Naive thymus-derived CD4-positive, alpha-beta T cell (primary cell): ENCODE results near the gene HIVEP3. TPM values are rescaled to one million over a fixed set of nuclear protein-coding genes. Genes with fewer than 3 reads are reported as not detected.

Source experiments
- ATAC-seq: fragments of 150-1000 bp; cut with Tn5 transposase; 2 replicates; pipeline ENCODE4 v1.10.0; 2021; ENCODE audit warnings: mild to moderate bottlenecking, moderate library complexity
- CTCF ChIA-PET: fragments of 350-600 bp; sonication (Branson Sonifier 250); formaldehyde crosslinking; loops from one replicate; lab custom pipeline; 2021; ENCODE audit warnings: antibody characterized with exemption; lab: Charles Lee
- POLR2A ChIA-PET: fragments of 350-600 bp; sonication (Branson Sonifier 250); formaldehyde crosslinking; loops from one replicate; lab custom pipeline; 2021; ENCODE audit warnings: antibody characterized with exemption, inconsistent platforms; lab: Charles Lee
- DNase-seq, 9 donors: peaks; one replicate each; pipeline versions ENCODE4 v3.0.0 to v3.0.0-alpha.2; 2020 to 2022; ENCODE audit warnings: mixed read lengths in 1 of 9
- H3K27ac ChIP-seq: one replicate; pipeline ENCODE4 v1.7.0; 2013; ENCODE audit warnings: mild to moderate bottlenecking, low read depth, low read length, moderate library complexity
- H3K27me3 ChIP-seq, 2 donors: one replicate each; pipeline ENCODE4 v1.7.0; 2013; ENCODE audit warnings: low read length in 2 of 2, mild to moderate bottlenecking in 2 of 2, moderate library complexity in 2 of 2; ENCODE audit not compliant: control insufficient read depth in 2 of 2, insufficient read depth in 2 of 2
- H3K36me3 ChIP-seq, 3 experiments: 1 replicate in 2 of 3; 2 replicates in 1 of 3; pipeline ENCODE4 v1.7.0; 2013; ENCODE audit warnings: low read length in 3 of 3, mild to moderate bottlenecking in 3 of 3, moderate library complexity in 1 of 3; ENCODE audit not compliant: insufficient read depth in 3 of 3, control insufficient read depth in 2 of 3
- H3K4me1 ChIP-seq, 2 donors: one replicate each; pipeline ENCODE4 v1.7.0; 2013; ENCODE audit warnings: low read length in 2 of 2, mild to moderate bottlenecking in 2 of 2, moderate library complexity in 1 of 2; ENCODE audit not compliant: control insufficient read depth in 2 of 2, insufficient read depth in 2 of 2
- H3K4me3 ChIP-seq: 2 replicates; pipeline ENCODE4 v1.7.0; 2013; ENCODE audit warnings: mild to moderate bottlenecking, low read length
- H3K9me3 ChIP-seq, 3 experiments: 1 replicate in 2 of 3; 2 replicates in 1 of 3; pipeline ENCODE4 v1.7.0; 2013; ENCODE audit warnings: low read length in 3 of 3; ENCODE audit not compliant: control insufficient read depth in 2 of 3
- H3K27ac Mint-ChIP-seq, 9 donors: one replicate each; pipeline ENCODE4 v1.8.0; 2020 to 2022; ENCODE audit warnings: mixed read lengths in 9 of 9, mild to moderate bottlenecking in 8 of 9, moderate library complexity in 5 of 9, inconsistent platforms in 2 of 9
- H3K27me3 Mint-ChIP-seq, 5 donors: one replicate each; pipeline ENCODE4 v1.8.0; 2021 to 2022; ENCODE audit warnings: mixed read lengths in 5 of 5, mild to moderate bottlenecking in 1 of 5
- H3K36me3 Mint-ChIP-seq, 5 donors: one replicate each; pipeline ENCODE4 v1.8.0; 2020 to 2022; ENCODE audit warnings: mixed read lengths in 5 of 5, mild to moderate bottlenecking in 3 of 5, inconsistent platforms in 1 of 5
- H3K4me1 Mint-ChIP-seq, 7 donors: one replicate each; pipeline ENCODE4 v1.8.0; 2020 to 2022; ENCODE audit warnings: mixed read lengths in 7 of 7, mild to moderate bottlenecking in 3 of 7, inconsistent platforms in 1 of 7
- H3K4me3 Mint-ChIP-seq, 10 donors: one replicate each; pipeline ENCODE4 v1.8.0; 2020 to 2022; ENCODE audit warnings: mild to moderate bottlenecking in 10 of 10, mixed read lengths in 10 of 10, moderate library complexity in 6 of 10, inconsistent platforms in 2 of 10
- H3K9me3 Mint-ChIP-seq, 11 donors: one replicate each; pipeline ENCODE4 v1.8.0; 2020 to 2022; ENCODE audit warnings: mixed read lengths in 11 of 11, mild to moderate bottlenecking in 4 of 11, inconsistent platforms in 1 of 11, moderate library complexity in 1 of 11
- intact Hi-C, 2 donors: fragments of 100-400 bp; cut with micrococcal nuclease; formaldehyde crosslinking; loops; one replicate each; pipeline ENCODE4 v1.15.1; 2023
- polyA plus RNA-seq, 2 donors: library from polyadenylated mRNA; unstranded; fragments of 300-500 nt; fragmentation: Illumina TruSeq; gene quantifications; one replicate each; pipeline ENCODE4 v1.2.3, GENCODE V29; 2021
- total RNA-seq, 6 experiments: library from RNA in 5 of 6; stranded (reverse) in 5 of 6; gene quantifications; 1 replicate in 5 of 6; 2 replicates in 1 of 6; pipeline ENCODE4 v1.2.3 and lab custom pipeline; 2021 to 2026

The HIVEP3 gene
- total and polyA plus RNA-seq, 7 experiments from 2014 or later = 4.3 to 19.1 (median 7.0) TPM

DNA sequence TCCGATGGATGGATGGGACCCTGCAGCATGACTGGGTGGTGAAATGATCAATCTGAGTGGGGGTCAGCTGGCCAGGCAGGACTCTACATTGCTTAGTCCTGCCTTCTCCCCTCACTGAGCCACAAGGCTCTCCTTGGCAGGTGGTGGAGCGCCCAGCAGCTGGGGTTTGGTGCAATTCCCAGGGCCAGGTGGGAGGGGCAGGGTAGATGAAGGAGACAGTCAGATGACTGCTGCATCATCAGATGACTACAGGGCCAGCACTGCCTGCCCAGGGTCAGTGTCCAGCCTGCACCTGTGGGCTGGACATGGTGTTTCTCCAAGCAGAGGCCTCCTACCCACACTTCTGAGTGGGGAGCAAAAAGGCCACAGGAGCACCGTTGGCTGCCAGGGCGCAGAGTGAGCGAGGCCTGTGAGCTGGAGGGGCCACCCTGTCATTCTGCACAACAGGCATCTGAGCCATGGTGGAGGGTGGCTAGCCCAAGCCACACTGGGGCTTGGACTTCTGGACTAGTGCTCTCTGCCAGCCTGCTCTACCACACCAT lies 330.3 kb downstream of the HIVEP3 start:
- peak overlapping the region in 1 of 9 donors; percentile 23 for H3K27ac Mint-ChIP-seq
- H3K4me3 Mint-ChIP-seq = no peak overlapping the region
- Histone ChIP-seq H3K4me3 (no peak overlapping the region), H3K4me1 (no peaks in the 10 kb centered on the region), H3K27me3 (no peaks in the 10 kb centered on the region), H3K36me3 (no peaks in the 10 kb centered on the region), H3K27ac (no peak overlapping the region), H3K9me3 (no peaks in the 10 kb centered on the region)
- DNase-seq = peak in 1 of 9 donors; percentile 13
- ChIA-PET POLR2A (no interaction called here), CTCF (no interaction called here)
- H3K4me1 Mint-ChIP-seq = peaks cover 0 to 9% (median 0%) of the 10 kb centered on the region in 7 donors
- H3K27me3 Mint-ChIP-seq = no peaks in the 10 kb centered on the region
- no peak for ATAC-seq
- H3K36me3 Mint-ChIP-seq = peaks cover 0 to 34% (median 16%) of the 10 kb centered on the region in 5 donors
- intact Hi-C loops = no loop called here
- H3K9me3 Mint-ChIP-seq = peaks cover 0 to 2% (median 0%) of the 10 kb centered on the region in 11 donors

DNA sequence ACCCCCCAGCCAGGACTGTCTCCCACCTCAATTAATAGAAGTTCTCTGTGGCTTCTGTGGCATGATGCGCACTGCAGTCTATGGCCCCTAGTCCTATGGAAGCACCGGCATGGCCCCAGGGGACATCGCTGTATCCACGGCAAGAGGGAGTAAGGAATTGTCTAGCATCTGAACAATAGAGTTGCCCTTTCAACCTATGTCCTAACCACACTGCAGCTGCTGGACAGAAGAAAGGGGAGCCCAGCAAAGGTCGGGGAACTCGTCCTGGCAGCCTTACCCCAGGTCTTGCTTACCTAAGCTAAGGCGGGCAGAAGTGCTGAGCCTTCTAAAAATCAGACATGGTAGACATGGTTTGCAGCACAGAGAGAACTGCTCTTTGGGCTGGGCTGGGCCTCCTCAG lies 330.9 kb downstream of the HIVEP3 start:
- Histone ChIP-seq H3K9me3 (no peaks in the 10 kb centered on the region), H3K27ac (no peak overlapping the region), H3K27me3 (no peaks in the 10 kb centered on the region), H3K4me3 (no peak overlapping the region), H3K36me3 (no peaks in the 10 kb centered on the region), H3K4me1 (no peaks in the 10 kb centered on the region)
- H3K4me1 Mint-ChIP-seq = peaks cover 0 to 9% (median 0%) of the 10 kb centered on the region in 7 donors
- H3K27me3 Mint-ChIP-seq = no peaks in the 10 kb centered on the region
- CTCF ChIA-PET = interaction anchor here (0.5 kb wide), 1 partner anchor 1138 kb away, joined by 7 read pairs; no protein-coding TSS in a partner anchor
- POLR2A ChIA-PET = no interaction called here
- H3K27ac Mint-ChIP-seq = no peak overlapping the region
- intact Hi-C loops = no loop called here
- H3K9me3 Mint-ChIP-seq = peaks cover 0 to 2% (median 0%) of the 10 kb centered on the region in 11 donors
- H3K4me3 Mint-ChIP-seq = no peak overlapping the region
- DNase-seq (no peak), ATAC-seq (no peak)
- peaks cover 0 to 34% (median 16%) of the 10 kb centered on the region in 5 donors for H3K36me3 Mint-ChIP-seq

DNA sequence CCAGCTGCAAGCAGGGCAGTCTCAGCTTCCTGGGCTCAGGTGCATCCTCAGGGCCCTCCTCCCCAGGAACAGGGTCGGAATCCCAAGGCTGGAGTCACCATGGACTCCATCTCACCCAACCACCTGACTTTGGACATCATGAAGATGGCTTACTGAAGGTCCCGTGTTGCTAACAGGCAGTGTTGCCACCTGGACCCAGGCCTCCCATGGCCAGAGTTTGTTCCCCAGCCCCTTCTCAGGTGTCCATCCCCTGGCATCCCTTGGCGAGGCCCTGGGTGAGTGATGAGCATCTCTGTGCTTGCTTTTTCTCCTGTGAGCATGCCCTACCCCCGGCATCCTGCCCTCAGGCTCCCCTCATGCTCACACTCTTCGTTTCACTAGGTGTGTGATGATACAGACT lies 332.5 kb downstream of the HIVEP3 start:
- peaks cover 0 to 9% (median 0%) of the 10 kb centered on the region in 7 donors for H3K4me1 Mint-ChIP-seq
- POLR2A ChIA-PET = no interaction called here
- Histone ChIP-seq H3K27ac (no peak overlapping the region), H3K27me3 (no peaks in the 10 kb centered on the region), H3K4me1 (no peaks in the 10 kb centered on the region), H3K4me3 (no peak overlapping the region), H3K9me3 (no peaks in the 10 kb centered on the region), H3K36me3 (no peaks in the 10 kb centered on the region)
- no peak for ATAC-seq
- peaks cover 0 to 34% (median 12%) of the 10 kb centered on the region in 5 donors for H3K36me3 Mint-ChIP-seq
- peak in 1 of 9 donors; percentile 19 for DNase-seq
- CTCF ChIA-PET = no interaction called here
- H3K4me3 Mint-ChIP-seq = no peak overlapping the region
- no peaks in the 10 kb centered on the region for H3K27me3 Mint-ChIP-seq
- H3K9me3 Mint-ChIP-seq = peaks cover 0 to 2% (median 0%) of the 10 kb centered on the region in 11 donors
- no peak overlapping the region for H3K27ac Mint-ChIP-seq
- intact Hi-C loops = no loop called here

DNA sequence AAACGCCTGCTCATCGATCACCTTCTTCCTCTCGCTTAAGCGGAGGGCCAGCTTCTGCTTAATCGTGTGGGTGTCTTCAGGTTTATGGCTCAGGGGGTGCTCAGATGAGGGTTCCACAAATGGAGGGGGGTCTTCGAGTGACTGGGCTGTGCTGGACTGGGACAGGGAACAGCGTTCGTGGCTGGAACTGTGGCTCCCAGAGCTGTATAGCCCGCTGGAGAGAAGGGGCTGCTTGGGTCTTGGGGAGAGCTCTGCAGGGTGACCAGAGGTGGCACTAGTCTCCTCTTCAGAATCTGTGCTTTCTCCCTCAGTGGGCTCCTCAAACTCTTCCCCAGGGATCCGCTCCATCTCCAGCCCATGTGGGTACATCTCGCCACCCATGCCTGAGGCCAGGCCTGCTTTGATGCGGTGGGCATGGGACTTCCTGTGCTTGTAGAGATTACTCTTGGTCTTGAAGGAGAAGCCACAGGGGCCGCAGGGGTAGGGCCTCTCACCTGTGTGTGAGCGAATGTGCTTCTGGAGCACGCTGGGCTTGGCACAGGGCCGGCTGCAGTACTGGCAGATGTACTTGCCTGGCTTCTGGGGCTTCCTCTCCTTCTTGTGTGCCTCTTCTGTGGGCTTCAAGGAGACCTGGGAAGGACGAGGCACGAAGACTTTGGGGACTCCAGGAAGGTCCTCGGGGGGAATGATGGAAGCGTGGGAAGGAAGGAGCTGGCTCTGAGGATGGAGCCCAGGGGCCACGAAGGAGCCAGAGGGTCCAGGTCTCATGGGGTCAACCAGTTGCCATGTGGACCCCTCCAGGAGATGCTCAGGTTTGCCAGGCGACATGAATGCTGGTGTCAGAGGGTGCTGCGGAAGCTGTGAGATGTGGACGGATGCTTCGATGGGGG lies 334.8 kb downstream of the HIVEP3 start:
- no peaks in the 10 kb centered on the region for H3K36me3 ChIP-seq
- no peak overlapping the region for H3K4me3 Mint-ChIP-seq

DNA sequence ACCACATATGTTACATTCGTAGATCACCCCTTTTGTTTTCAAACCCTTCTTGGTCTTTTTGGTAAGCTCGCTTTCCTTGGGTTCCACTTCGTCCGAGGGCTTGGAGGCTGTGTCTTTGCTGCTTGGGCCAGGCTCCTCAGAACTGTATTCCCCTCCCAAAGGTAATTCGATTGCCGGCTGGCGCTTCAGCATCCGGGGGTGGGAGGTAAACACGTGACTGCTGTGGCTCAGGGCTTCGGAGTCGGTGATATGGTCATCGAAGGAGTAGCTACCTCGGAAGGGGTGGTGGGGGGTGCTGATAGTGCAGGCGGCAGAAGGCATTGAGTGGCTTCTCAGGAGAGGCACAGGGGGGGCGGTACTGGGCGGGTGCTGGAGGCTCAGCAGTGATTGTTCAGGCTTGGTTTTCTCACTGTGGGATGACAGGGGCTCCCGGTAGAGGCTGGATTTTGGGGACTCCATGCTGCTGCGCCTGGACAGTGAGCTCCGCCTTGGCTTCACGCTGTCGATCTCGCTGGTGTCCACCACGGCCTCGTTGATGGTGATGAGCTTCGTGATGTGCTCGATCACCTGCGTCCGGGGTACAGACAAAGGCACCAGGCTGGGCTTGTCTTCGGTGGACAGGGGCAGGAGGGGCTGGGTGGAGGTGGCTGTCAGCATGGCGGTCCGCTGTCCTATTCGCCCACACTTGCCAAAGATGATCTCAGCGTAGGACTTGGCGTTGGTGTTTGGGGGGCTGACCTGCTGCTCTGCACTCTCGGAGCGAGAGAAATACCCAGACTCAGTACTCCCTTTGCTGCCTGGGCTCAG lies 335.7 kb downstream of the HIVEP3 start:
- Mint-ChIP-seq H3K27me3 (no peaks in the 10 kb centered on the region), H3K9me3 (no peaks in the 10 kb centered on the region), H3K27ac (no peak overlapping the region), H3K4me3 (no peak overlapping the region), H3K4me1 (peaks cover 0 to 24% (median 0%) of the 10 kb centered on the region in 7 donors), H3K36me3 (peaks cover 0 to 27% (median 10%) of the 10 kb centered on the region in 5 donors)
- ATAC-seq (no peak), DNase-seq (peak in 1 of 9 donors; percentile 18)
- no peaks in the 10 kb centered on the region for H3K9me3 ChIP-seq
- H3K4me3 ChIP-seq = no peak overlapping the region
- no peaks in the 10 kb centered on the region for H3K27me3 ChIP-seq
- CTCF ChIA-PET = no interaction called here
- no peak overlapping the region for H3K27ac ChIP-seq
- POLR2A ChIA-PET = no interaction called here
- H3K36me3 ChIP-seq = no peaks in the 10 kb centered on the region
- no peaks in the 10 kb centered on the region for H3K4me1 ChIP-seq
- intact Hi-C loops = no loop called here

More for the DNA sequence above, 334.8 kb downstream of the HIVEP3 start:
- Histone ChIP-seq H3K27me3 (no peaks in the 10 kb centered on the region), H3K27ac (no peak overlapping the region), H3K4me1 (no peaks in the 10 kb centered on the region), H3K4me3 (no peak overlapping the region), H3K9me3 (no peaks in the 10 kb centered on the region)
- Mint-ChIP-seq H3K27ac (peak overlapping the region in 1 of 9 donors; percentile 49), H3K27me3 (no peaks in the 10 kb centered on the region), H3K36me3 (peaks cover 0 to 25% (median 10%) of the 10 kb centered on the region in 5 donors), H3K9me3 (no peaks in the 10 kb centered on the region), H3K4me1 (peaks cover 0 to 20% (median 0%) of the 10 kb centered on the region in 7 donors)
- CTCF ChIA-PET = no interaction called here
- DNase-seq = peak in 1 of 9 donors; percentile 15
- POLR2A ChIA-PET = no interaction called here
- no peak for ATAC-seq
- intact Hi-C loops = no loop called here

DNA sequence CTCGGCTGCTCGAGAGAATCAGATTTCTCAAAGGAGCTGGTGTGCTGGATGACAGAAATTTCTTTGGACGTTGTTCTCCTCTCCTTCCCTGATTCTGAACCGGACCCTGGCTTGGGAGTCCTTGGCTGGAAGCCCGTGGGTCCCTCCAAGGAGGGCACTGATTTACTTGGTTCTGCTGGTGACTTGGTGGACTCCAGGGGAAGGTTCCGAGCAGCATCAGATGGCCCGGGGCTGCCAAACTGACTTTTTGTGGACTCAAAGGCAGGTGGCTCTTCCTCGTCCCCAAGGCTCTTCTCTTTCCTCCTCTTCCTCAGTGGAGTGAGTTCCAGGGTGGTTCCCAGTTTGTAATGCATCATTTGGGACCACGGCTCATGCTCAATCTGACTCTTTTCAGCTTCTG lies 336.4 kb downstream of the HIVEP3 start:
- no peaks in the 10 kb centered on the region for H3K36me3 ChIP-seq
- peaks cover 0 to 27% (median 10%) of the 10 kb centered on the region in 5 donors for H3K36me3 Mint-ChIP-seq
- ATAC-seq = no peak
- peak in 1 of 9 donors; percentile 16 for DNase-seq
- H3K9me3 ChIP-seq = no peaks in the 10 kb centered on the region
- intact Hi-C loops = no loop called here
- H3K4me3 ChIP-seq = no peak overlapping the region
- H3K27me3 Mint-ChIP-seq = no peaks in the 10 kb centered on the region
- H3K4me1 Mint-ChIP-seq = peaks cover 0 to 20% (median 0%) of the 10 kb centered on the region in 7 donors
- H3K27ac Mint-ChIP-seq = no peak overlapping the region
- H3K4me3 Mint-ChIP-seq = no peak overlapping the region
- H3K27me3 ChIP-seq = no peaks in the 10 kb centered on the region
- no peak overlapping the region for H3K27ac ChIP-seq
- H3K4me1 ChIP-seq = no peaks in the 10 kb centered on the region
- ChIA-PET POLR2A (no interaction called here), CTCF (no interaction called here)
- H3K9me3 Mint-ChIP-seq = no peaks in the 10 kb centered on the region
